ENCODE measurements around the gene ERN1. TPM values are rescaled to one million over a fixed set of nuclear protein-coding genes. Genes with fewer than 3 reads are reported as not detected.

The ERN1 gene
- total RNA-seq, 1 experiment from 2014 or later = 79.5 TPM

DNA sequence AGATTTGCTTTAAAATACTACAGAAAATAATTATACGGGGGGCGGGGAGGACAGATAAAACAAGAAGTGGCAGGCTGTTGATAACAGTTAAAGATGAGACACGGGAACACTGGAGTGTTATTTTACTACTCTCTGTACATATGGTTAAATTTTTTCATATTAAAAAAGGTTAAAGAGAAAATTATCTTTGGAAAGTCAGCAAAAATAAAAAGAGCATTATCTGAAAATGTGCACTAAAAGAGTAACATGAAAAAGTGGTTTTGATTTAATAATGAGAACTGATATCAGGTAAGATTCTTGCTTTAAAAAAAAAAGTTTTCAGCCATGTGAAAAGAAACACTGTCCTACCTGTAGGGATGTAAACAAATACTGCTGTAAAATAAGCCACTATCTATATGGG, 46.9 kb downstream of the ERN1 start:
- H3K4me3 Mint-ChIP-seq (ENCODE audit: unreplicated experiment) = no peak overlapping the region
- H3K36me3 Mint-ChIP-seq (ENCODE audit: insufficient read depth, unreplicated experiment) = peaks cover 26% of the 10 kb centered on the region
- TF ChIP-seq, protein P1, sequence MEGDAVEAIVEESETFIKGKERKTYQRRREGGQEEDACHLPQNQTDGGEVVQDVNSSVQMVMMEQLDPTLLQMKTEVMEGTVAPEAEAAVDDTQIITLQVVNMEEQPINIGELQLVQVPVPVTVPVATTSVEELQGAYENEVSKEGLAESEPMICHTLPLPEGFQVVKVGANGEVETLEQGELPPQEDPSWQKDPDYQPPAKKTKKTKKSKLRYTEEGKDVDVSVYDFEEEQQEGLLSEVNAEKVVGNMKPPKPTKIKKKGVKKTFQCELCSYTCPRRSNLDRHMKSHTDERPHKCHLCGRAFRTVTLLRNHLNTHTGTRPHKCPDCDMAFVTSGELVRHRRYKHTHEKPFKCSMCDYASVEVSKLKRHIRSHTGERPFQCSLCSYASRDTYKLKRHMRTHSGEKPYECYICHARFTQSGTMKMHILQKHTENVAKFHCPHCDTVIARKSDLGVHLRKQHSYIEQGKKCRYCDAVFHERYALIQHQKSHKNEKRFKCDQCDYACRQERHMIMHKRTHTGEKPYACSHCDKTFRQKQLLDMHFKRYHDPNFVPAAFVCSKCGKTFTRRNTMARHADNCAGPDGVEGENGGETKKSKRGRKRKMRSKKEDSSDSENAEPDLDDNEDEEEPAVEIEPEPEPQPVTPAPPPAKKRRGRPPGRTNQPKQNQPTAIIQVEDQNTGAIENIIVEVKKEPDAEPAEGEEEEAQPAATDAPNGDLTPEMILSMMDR (IDR thresholded peaks at IDR 0.05; ENCODE audit: unreplicated experiment) = no peak
- no peaks in the 10 kb centered on the region for H3K9me3 Mint-ChIP-seq (ENCODE audit: unreplicated experiment)
- POLR2A ChIA-PET = interaction anchor here (0.6 to 9.5 kb wide), 11 partner anchors 9 to 250 kb away, joined by 3 to 72 read pairs (median 6); no protein-coding TSS in a partner anchor
- peaks cover 19% of the 10 kb centered on the region for H3K4me1 Mint-ChIP-seq (ENCODE audit: insufficient read depth, unreplicated experiment)
- BruUV-seq (replicated peaks) = no TSS peak
- intact Hi-C loops (cut with micrococcal nuclease) = no loop called here
- CTCF ChIA-PET = interaction anchor here (0.6 to 2.0 kb wide), 5 partner anchors 32 to 54 kb away, joined by 3 to 5 read pairs (median 3); no protein-coding TSS in a partner anchor
- no peak for DNase-seq (ENCODE audit: unreplicated experiment)
- no peaks in the 10 kb centered on the region for H3K27me3 Mint-ChIP-seq (ENCODE audit: insufficient read depth, unreplicated experiment)
- no peak overlapping the region for H3K27ac Mint-ChIP-seq (ENCODE audit: low read depth, unreplicated experiment)

DNA sequence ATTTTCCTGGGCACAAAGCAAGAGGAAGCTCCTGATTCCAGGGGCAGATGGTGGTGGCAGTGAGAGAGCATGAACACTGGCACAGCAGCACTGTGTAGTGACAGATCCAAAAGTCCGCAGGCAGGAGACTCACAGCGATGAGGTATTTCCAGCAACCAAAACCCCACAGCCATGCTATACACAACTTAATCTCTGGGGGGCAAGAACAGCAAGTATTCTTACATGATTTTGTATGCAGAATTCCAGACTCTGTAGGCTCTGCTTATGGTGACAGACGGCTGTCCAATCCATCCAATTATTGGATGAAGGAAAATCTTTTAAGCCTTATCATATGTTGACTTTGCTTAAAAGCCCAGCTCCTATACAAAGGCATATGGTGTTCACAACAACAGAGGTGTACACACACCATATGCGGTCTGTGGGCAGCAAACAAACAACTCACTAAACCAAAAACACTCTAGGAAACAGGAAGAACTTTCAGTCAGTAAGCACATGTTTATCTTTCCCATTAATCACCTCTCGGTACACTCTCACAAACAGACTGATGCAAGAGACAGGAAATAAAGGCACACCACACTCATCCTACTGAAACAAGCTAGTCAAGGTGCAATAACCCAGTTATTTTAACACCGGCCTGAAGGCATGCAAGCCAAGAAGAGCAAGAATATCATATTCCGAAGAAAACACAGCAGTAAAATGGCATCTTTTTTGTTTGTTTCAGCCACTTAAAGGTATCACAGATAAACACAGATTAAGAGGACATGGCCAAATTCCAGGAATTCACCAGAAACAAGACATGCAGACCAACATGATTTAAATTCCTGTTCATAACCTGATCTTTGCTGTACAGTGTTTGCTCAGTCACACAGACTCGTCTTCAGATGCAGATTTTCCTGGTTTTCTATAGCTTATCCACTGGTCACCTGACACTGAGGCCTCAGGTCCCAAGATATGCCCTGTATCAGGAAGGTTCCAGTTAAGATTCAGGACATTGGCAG, 47.8 kb downstream of the ERN1 start:
- H3K4me3 Mint-ChIP-seq (ENCODE audit: unreplicated experiment) = peak overlapping the region; percentile 19
- TF ChIP-seq, protein P1 (IDR thresholded peaks at IDR 0.05; ENCODE audit: unreplicated experiment) = no peak
- H3K27me3 Mint-ChIP-seq (ENCODE audit: insufficient read depth, unreplicated experiment) = no peaks in the 10 kb centered on the region
- intact Hi-C loops (cut with micrococcal nuclease) = loop anchor here (1.0 kb wide), 2 partner anchors 36 to 48 kb away; partner anchors contain the start of gene ERN1
- no peaks in the 10 kb centered on the region for H3K9me3 Mint-ChIP-seq (ENCODE audit: unreplicated experiment)
- ChIA-PET POLR2A (interaction anchor here (0.6 to 9.5 kb wide), 19 partner anchors 8 to 423 kb away, joined by 3 to 72 read pairs (median 5); no protein-coding TSS in a partner anchor), CTCF (interaction anchor here (0.5 to 2.6 kb wide), 8 partner anchors 15 to 150 kb away, joined by 3 to 8 read pairs (median 3); no protein-coding TSS in a partner anchor)
- peaks cover 19% of the 10 kb centered on the region for H3K4me1 Mint-ChIP-seq (ENCODE audit: insufficient read depth, unreplicated experiment)
- BruUV-seq (replicated peaks) = TSS peak; percentile 99
- DNase-seq (ENCODE audit: unreplicated experiment) = peak; percentile 87
- H3K36me3 Mint-ChIP-seq (ENCODE audit: insufficient read depth, unreplicated experiment) = peaks cover 35% of the 10 kb centered on the region
- H3K27ac Mint-ChIP-seq (ENCODE audit: low read depth, unreplicated experiment) = no peak overlapping the region

DNA sequence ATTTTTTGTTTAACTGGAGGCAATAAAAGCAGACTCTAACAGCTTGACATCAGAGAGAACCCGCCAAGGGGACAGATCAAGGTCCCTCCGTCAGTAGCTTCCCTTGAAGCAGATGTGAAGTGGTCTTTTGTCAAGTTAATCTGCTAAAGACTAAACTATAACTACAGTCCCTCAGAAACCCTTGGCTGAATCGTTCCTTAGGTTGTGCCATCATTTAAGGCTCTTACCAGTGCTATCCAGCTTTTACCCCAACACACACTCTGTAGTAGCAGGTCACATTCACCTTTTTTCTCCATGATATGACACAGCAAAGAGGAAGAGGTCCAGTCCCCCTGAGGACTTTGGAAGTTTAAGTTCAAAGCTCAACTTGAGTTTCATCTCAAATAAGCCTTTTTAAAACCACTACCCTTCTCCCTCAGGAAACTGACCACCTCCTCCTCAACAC, 49.7 kb downstream of the ERN1 start:
- H3K9me3 Mint-ChIP-seq (ENCODE audit: unreplicated experiment) = no peaks in the 10 kb centered on the region
- TF ChIP-seq, protein P1 (IDR thresholded peaks at IDR 0.05; ENCODE audit: unreplicated experiment) = no peak
- no peak overlapping the region for H3K4me3 Mint-ChIP-seq (ENCODE audit: unreplicated experiment)
- H3K4me1 Mint-ChIP-seq (ENCODE audit: insufficient read depth, unreplicated experiment) = peaks cover 26% of the 10 kb centered on the region
- POLR2A ChIA-PET = interaction anchor here (1.2 to 9.5 kb wide), 5 partner anchors 17 to 66 kb away, joined by 3 to 72 read pairs (median 12); no protein-coding TSS in a partner anchor
- BruUV-seq (replicated peaks) = no TSS peak
- CTCF ChIA-PET = interaction anchor here (0.9 to 2.6 kb wide), 3 partner anchors 52 to 359 kb away, joined by 3 to 12 read pairs (median 8); no protein-coding TSS in a partner anchor
- intact Hi-C loops (cut with micrococcal nuclease) = no loop called here
- no peaks in the 10 kb centered on the region for H3K27me3 Mint-ChIP-seq (ENCODE audit: insufficient read depth, unreplicated experiment)
- DNase-seq (ENCODE audit: unreplicated experiment) = no peak
- H3K36me3 Mint-ChIP-seq (ENCODE audit: insufficient read depth, unreplicated experiment) = peaks cover 48% of the 10 kb centered on the region
- no peak overlapping the region for H3K27ac Mint-ChIP-seq (ENCODE audit: low read depth, unreplicated experiment)

DNA sequence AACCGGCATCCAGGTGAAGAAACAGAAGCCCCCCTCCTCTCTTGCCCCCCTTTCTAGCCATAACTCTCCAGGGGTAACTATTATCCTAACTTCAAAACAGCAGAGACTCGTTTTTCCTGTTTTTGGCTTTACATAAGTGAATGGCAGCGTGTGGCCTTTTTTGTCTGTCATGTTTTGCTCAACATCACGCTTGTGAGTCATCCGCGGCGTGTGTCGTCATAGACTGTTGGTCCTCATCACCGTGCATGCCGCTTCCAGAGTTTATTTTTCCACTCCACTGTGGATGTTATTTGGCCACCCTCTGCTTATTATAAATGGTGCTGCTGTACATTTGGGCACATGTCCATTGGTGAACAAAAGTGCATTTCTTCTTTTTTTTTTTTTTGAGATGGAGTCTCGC, 52.6 kb downstream of the ERN1 start:
- Mint-ChIP-seq H3K27ac (ENCODE audit: low read depth, unreplicated experiment) (no peak overlapping the region), H3K36me3 (ENCODE audit: insufficient read depth, unreplicated experiment) (peaks cover 66% of the 10 kb centered on the region), H3K27me3 (ENCODE audit: insufficient read depth, unreplicated experiment) (no peaks in the 10 kb centered on the region), H3K9me3 (ENCODE audit: unreplicated experiment) (no peaks in the 10 kb centered on the region), H3K4me3 (ENCODE audit: unreplicated experiment) (no peak overlapping the region), H3K4me1 (ENCODE audit: insufficient read depth, unreplicated experiment) (peaks cover 31% of the 10 kb centered on the region)
- POLR2A ChIA-PET = interaction anchor here (1.1 to 4.3 kb wide), 2 partner anchors 41 to 53 kb away, joined by 3 to 37 read pairs; partner anchors contain the start of gene ERN1
- BruUV-seq (replicated peaks) = no TSS peak
- intact Hi-C loops (cut with micrococcal nuclease) = no loop called here
- CTCF ChIA-PET = interaction anchor here (0.6 to 1.3 kb wide), 2 partner anchors 50 to 57 kb away, joined by 3 to 4 read pairs; no protein-coding TSS in a partner anchor
- TF ChIP-seq, protein P1 (IDR thresholded peaks at IDR 0.05; ENCODE audit: unreplicated experiment) = no peak
- peak; percentile 32 for DNase-seq (ENCODE audit: unreplicated experiment)
